DOHH2 (cell line): ENCODE measurements around the gene CAPN12.
A peak's percentile ranks its signal among the peaks of the same experiment; 100 is the strongest.
"Not testable (repeated sequence)": the region's sequence is repeated elsewhere in the genome, so short reads cannot be mapped to it uniquely, and the experiment has no call there.

Experiments used
- H3F3A ChIP-seq: fragments of 200-600 bp; sonication (generic), shearing (Covaris generic); 2 replicates; pipeline ENCODE4 v1.6.0; 2016; ENCODE audit warnings: antibody characterized with exemption, mild to moderate bottlenecking; ENCODE audit not compliant: control insufficient read depth, insufficient read depth
- H3K27ac ChIP-seq: fragments of 200-600 bp; sonication (generic); 2 replicates; pipeline ENCODE4 v1.5.1; 2014; ENCODE audit warnings: low read depth, mild to moderate bottlenecking, low read length, moderate library complexity
- H3K27me3 ChIP-seq: fragments of 200-600 bp; sonication (generic); 2 replicates; pipeline ENCODE4 v1.6.1; 2014; ENCODE audit warnings: mild to moderate bottlenecking, low read length, mixed read lengths; ENCODE audit not compliant: control insufficient read depth
- H3K36me3 ChIP-seq: fragments of 200-600 bp; sonication (generic); 2 replicates; pipeline ENCODE4 v1.6.1; 2014; ENCODE audit warnings: mild to moderate bottlenecking, low read length, moderate library complexity, mixed read lengths; ENCODE audit not compliant: control insufficient read depth
- H3K4me1 ChIP-seq: fragments of 200-600 bp; sonication (generic); 2 replicates; pipeline ENCODE4 v1.6.1; 2014; ENCODE audit warnings: mild to moderate bottlenecking, low read length, mixed read lengths; ENCODE audit not compliant: control insufficient read depth
- H3K4me2 ChIP-seq: fragments of 200-600 bp; sonication (generic); 2 replicates; pipeline ENCODE4 v1.6.0; 2014; ENCODE audit warnings: mild to moderate bottlenecking, low read length, moderate library complexity
- H3K4me3 ChIP-seq: fragments of 200-600 bp; sonication (generic); 2 replicates; pipeline ENCODE4 v1.5.1; 2014; ENCODE audit warnings: mild to moderate bottlenecking, low read length, mixed read lengths
- H3K79me2 ChIP-seq: fragments of 200-600 bp; sonication (generic); 2 replicates; pipeline ENCODE4 v1.6.1; 2014; ENCODE audit warnings: mild to moderate bottlenecking, low read length, mixed read lengths; ENCODE audit not compliant: control insufficient read depth
- H3K9me2 ChIP-seq: fragments of 200-600 bp; sonication (generic); replicated peaks from 2 replicates; pipeline ENCODE4 v1.6.1; 2014; ENCODE audit warnings: mild to moderate bottlenecking, low read length, mixed read lengths; ENCODE audit not compliant: control insufficient read depth
- H3K9me3 ChIP-seq: fragments of 200-600 bp; sonication (generic); 2 replicates; pipeline ENCODE4 v1.6.1; 2014; ENCODE audit warnings: antibody characterized with exemption, low read length, mixed read lengths; ENCODE audit not compliant: control insufficient read depth, insufficient read depth
- H4K20me1 ChIP-seq: fragments of 200-600 bp; sonication (generic); 2 replicates; pipeline ENCODE4 v1.6.0; 2014; ENCODE audit warnings: low read depth, mild to moderate bottlenecking, antibody characterized with exemption, low read length, moderate library complexity; ENCODE audit not compliant: control insufficient read depth, insufficient read depth
- CTCF ChIP-seq: fragments of 200-600 bp; sonication (generic); IDR thresholded peaks from one replicate; pipeline ENCODE4 v1.5.1; 2014; ENCODE audit warnings: antibody characterized with exemption, mild to moderate bottlenecking, low read depth, low read length; ENCODE audit not compliant: poor library complexity, severe bottlenecking
- EZH2phosphoT487 ChIP-seq: fragments of 200-600 bp; sonication (generic); IDR thresholded peaks from 2 replicates; pipeline ENCODE4 v1.6.1; 2017; ENCODE audit warnings: borderline replicate concordance, mild to moderate bottlenecking, antibody characterized with exemption, low read length, moderate library complexity, mixed read lengths

The CAPN12 gene

GRCh38 chr19:38792250-38793111 is 48.2 kb upstream of the CAPN12 start:
- H3K9me3 ChIP-seq: no peaks in the 10 kb centered on the region
- no peak overlapping the region for H3K27ac ChIP-seq
- H3F3A ChIP-seq: no peaks in the 10 kb centered on the region
- TF ChIP-seq CTCF (peak; percentile 17), EZH2phosphoT487 (no peak)
- H4K20me1 ChIP-seq: no peaks in the 10 kb centered on the region
- H3K4me2 ChIP-seq: peak overlapping the region; percentile 51
- H3K4me3 ChIP-seq: peak overlapping the region; percentile 51
- peaks cover 18% of the 10 kb centered on the region for H3K4me1 ChIP-seq
- H3K27me3 ChIP-seq: peaks cover 4% of the 10 kb centered on the region
- H3K9me2 ChIP-seq: no peaks in the 10 kb centered on the region
- no peaks in the 10 kb centered on the region for H3K36me3 ChIP-seq
- no peaks in the 10 kb centered on the region for H3K79me2 ChIP-seq

GRCh38 chr19:38791451-38792064 is 47.3 kb upstream of the CAPN12 start:
- H3K36me3 ChIP-seq, H3K9me2 ChIP-seq, H4K20me1 ChIP-seq, H3K9me3 ChIP-seq, H3K79me2 ChIP-seq, H3F3A ChIP-seq, H3K27me3 ChIP-seq, H3K27ac ChIP-seq: not testable (repeated sequence)
- Histone ChIP-seq H3K4me1 (peaks cover 18% of the 10 kb centered on the region), H3K4me2 (peak overlapping the region; percentile 36; the same call in 1 of the 2 replicates), H3K4me3 (0 out of 2 replicates have a peak overlapping the region, but pooled peaks have one; percentile 32)

- H3K79me2 ChIP-seq, H3K9me2 ChIP-seq, H3K36me3 ChIP-seq, H3K27me3 ChIP-seq, H4K20me1 ChIP-seq, H3K9me3 ChIP-seq, H3K27ac ChIP-seq, H3F3A ChIP-seq: not testable (repeated sequence)
- H3K4me3 ChIP-seq: 0 out of 2 replicates have a peak overlapping the region, but pooled peaks have one; percentile 32
- peaks cover 16% of the 10 kb centered on the region for H3K4me1 ChIP-seq
- peak overlapping the region; percentile 36; the same call in 1 of the 2 replicates for H3K4me2 ChIP-seq
Observed at GRCh38 chr19:38790507-38791403, 46.5 kb upstream of the CAPN12 start.

GRCh38 chr19:38788478-38789243 is 44.4 kb upstream of the CAPN12 start, which contains the start of gene LGALS7B:
Gene LGALS7B (plus strand): TSS chr19:38789200. CDS start chr19:38789227, 27 bp downstream.
- Histone ChIP-seq H3K9me3 (no peaks in the 10 kb centered on the region), H3K27me3 (peaks cover 4% of the 10 kb centered on the region), H3F3A (no peaks in the 10 kb centered on the region), H3K4me2 (no peak within 1 kb of the TSS), H3K27ac (no peak within 1 kb of the TSS), H3K4me3 (no peak within 1 kb of the TSS), H3K4me1 (peaks cover 9% of the 10 kb centered on the region), H3K79me2 (no peaks in the 10 kb centered on the region), H4K20me1 (no peaks in the 10 kb centered on the region), H3K9me2 (no peaks in the 10 kb centered on the region), H3K36me3 (no peaks in the 10 kb centered on the region)
- TF ChIP-seq EZH2phosphoT487: no peak
- TF ChIP-seq CTCF: no peak
